ENCODE data around the gene ZC2HC1C. TPM values are rescaled to one million over a fixed set of nuclear protein-coding genes. Genes with fewer than 3 reads are reported as not detected.

The ZC2HC1C gene
- total and polyA plus RNA-seq, 9 of the 15 experiments (the other 6 are each of a cell fraction or from before 2014, with no cell fraction given), result 6.3 to 9.2 (median 7.7) TPM

GRCh38 chr14:75126679-75127473 lies 57.4 kb downstream of the ZC2HC1C start, which contains the start of gene NEK9 (continued):
- TF ChIP-seq RREB1 (CRISPR knock-in tag; IDR thresholded peaks at IDR 0.05) (peak; percentile 70; the same call in 1 of the 2 replicates), NFE2 (IDR thresholded peaks at IDR 0.05; ENCODE audit: low read depth) (no peak), SOX6 (IDR thresholded peaks at IDR 0.05) (0 out of 2 replicates have a peak, but pooled peaks have one; percentile 16)

Data from K562 (cell line).